NCI-H1417 treated with DMSO at 0.1 percent for 48 hours (cell line): Measurements from ENCODE around the gene MME.

Experiments used
- DNase-seq: peaks from one replicate; lab custom pipeline; 2025; lab: John Stamatoyannopoulos, UW

MME gene

GRCh38 chr3:155149494-155149893, 69.4 kb downstream of the MME start:
- no peak for DNase-seq

DNA sequence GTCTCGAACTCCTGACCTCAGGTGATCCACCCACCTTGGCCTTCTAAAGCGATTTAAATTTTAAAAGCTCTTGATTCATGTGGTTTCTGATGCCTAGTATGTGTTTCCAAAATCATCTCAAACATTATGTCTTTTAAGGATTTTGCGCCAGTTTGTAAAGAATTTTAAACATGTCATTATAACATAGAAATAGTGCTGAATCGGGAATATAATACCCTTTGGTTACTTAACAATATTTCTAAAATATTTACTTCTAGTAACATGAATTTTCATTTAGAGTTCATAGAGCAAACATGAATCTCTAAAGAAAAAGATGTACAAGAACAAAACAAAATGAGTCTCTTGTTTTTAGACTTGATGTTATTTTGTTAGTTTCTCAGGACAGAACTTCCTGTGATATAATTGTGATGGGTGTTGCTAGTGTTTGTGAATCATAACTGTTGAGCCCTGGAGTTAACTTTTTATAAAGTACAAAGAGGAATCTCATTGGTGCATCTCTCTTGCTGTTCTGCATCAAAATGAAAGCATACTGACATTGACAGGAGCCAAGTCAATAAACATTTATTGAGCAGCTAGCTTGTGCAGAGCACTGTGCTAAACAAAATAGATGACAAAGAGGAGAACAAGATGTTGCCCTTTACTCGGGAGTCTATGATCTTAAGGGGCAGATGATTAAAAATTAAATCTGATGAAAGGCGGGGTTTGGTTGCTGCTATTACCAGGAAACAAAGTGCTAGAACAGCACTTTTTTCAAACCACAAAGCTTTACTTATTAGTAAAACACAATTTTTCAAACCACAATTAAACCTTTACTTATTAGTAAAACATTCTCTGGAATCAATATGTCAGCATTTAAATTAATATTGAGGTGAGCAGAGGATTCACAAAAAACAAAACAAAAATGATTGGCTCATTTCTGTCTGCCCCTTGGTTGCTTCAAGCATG, 73.4 kb downstream of the MME start:
- no peak for DNase-seq

DNA sequence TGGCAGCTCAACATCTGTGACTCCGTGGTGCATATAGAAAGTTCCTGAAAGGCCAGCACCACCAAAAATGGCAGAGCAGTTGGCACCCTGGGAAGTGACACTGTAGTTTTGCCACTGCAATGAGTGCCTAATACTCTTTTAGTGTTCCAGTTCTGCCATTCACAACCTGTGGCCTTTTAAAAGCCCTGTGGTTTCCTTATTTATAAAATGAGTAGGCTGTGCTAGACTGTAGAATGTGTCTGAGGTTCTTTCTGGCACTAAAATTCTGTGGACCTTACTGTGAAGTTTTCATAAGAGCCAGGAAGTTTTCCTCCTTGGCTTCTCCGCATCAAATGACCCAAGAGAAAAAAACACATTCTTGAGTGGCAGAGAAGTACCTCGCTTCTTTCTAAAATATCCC, 74.1 kb downstream of the MME start:
- no peak for DNase-seq

- DNase-seq: no peak
These were observed 78.4 kb downstream of the MME start for GRCh38 chr3:155158346-155159037.

GRCh38 chr3:155159301-155159700, 79.2 kb downstream of the MME start:
- DNase-seq: no peak

- DNase-seq: no peak
These were observed 81.6 kb downstream of the MME start for GRCh38 chr3:155161640-155162292.

DNA sequence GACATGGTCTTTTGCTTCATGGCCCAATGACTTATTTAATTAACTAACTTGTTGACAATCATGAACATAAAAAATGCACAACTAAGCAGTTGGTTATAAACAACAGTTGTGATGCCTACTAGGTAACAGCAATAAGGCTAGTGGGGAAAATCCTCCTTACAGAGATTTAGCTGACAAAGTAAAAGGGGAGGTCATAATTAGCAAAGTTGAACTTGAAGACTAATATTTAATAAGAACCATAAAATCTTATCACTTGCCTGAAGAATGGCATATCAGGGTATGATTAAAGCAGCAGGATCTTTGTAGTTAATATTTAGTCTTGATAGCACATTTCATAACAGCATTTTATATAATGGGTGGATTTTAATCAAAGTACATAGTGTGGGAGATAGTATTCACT, 84.2 kb downstream of the MME start:
- no peak for DNase-seq

DNA sequence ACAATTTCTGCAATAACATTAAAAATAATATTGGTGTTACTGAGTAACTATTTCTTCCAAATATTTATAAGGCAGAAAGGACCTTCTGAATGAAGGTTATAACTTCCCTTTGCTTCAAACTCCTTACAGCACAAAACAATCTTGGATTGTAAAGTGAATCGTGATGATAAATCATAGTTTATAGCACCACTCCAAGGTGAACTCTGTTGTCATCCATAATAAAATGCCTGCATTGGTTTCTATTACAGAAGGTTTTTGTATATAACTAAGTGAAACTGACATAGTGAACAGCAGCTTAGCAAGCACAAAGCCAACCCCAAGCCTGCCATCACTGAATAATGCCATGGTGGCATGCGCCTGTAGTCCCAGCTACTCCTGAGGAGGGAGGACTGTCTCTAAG, 86.3 kb downstream of the MME start:
- DNase-seq: no peak

DNA sequence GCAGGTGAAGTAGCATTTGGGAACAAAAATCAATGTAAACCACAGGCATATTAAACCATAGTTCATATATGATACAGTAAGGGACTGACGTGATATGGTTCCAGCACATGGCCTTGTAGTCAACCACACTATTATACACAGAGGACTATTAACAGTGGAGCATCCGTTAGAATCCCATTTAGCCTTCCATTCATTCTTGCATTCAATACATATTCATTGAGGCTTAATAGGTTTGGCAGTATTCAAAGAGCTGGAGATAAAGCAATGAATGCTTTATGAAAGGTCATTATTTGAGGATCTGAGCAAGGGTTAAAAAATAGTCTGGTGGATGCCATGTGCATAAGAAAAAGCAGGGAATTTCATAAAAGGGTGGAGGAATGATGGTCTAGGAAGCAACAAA, 89.1 kb downstream of the MME start:
- no peak for DNase-seq

GRCh38 chr3:155173771-155174170, 93.7 kb downstream of the MME start:
- DNase-seq: no peak

DNA sequence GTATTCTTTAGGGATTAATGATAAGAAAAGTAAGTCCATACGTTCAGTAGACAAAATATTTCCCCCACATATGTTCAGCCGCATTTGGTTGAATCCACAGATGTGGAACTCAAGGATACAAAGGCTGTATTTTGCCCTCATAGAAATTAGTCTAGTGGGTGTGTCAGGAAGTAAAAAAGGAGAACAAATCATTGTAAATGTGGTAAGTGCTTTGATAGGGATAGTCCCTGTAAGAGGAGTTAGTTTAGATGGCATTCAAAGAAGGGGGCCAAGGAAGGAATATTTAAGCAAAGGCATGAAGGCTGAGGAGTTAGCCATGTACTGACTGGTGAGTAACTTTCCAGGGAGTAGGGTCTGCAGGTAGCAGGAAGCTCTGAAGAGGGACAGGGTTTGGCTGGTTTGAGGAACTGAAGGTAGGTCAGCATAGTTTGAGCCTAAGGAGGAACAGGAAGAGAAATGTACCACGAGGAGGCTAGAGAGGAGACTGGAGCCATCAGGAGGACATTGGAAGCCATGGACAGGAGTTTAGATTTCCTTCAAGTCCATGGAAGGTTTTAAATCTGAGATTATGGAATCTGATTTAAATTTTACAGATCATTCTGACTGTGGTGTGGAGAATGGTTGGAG, 98.8 kb downstream of the MME start:
- DNase-seq: no peak

- no peak for DNase-seq
These were observed 99.3 kb downstream of the MME start for GRCh38 chr3:155179437-155179827.

DNA sequence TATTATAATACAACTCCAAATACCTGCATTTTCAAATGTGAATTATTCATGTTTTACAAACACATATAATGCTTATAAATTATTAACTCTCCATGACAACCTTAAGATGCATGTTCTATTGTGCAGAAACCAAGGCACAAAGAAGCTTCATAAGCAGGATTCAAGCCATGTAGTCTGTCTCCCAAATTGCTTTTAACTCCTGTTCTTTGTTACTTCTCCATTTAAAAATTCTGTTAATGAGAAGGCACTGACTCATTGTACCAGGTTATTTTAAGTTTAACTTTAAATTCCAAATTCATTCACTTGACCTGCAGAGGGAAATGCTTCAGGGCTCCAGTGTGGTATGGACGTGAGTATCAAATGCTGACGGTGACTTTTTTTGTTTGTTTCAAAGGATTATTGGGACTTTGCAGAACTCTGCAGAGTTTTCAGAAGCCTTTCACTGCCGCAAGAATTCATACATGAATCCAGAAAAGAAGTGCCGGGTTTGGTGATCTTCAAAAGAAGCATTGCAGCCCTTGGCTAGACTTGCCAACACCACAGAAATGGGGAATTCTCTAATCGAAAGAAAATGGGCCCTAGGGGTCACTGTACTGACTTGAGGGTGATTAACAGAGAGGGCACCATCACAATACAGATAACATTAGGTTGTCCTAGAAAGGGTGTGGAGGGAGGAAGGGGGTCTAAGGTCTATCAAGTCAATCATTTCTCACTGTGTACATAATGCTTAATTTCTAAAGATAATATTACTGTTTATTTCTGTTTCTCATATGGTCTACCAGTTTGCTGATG, 100.0 kb downstream of the MME start:
- no peak for DNase-seq

DNA sequence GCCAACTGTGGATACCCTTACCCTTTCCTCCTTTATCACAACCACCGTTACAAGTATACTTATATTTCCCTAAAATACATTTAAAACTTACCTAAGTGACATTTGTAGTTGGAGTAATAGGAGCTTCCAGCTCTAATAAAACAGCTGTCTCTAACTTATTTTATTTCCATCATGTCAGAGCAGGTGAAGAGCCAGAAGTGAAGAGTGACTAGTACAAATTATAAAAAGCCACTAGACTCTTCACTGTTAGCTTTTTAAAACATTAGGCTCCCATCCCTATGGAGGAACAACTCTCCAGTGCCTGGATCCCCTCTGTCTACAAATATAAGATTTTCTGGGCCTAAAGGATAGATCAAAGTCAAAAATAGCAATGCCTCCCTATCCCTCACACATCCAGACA, 102.3 kb downstream of the MME start:
- DNase-seq: no peak

GRCh38 chr3:155184011-155184410, 103.9 kb downstream of the MME start:
- no peak for DNase-seq

DNA sequence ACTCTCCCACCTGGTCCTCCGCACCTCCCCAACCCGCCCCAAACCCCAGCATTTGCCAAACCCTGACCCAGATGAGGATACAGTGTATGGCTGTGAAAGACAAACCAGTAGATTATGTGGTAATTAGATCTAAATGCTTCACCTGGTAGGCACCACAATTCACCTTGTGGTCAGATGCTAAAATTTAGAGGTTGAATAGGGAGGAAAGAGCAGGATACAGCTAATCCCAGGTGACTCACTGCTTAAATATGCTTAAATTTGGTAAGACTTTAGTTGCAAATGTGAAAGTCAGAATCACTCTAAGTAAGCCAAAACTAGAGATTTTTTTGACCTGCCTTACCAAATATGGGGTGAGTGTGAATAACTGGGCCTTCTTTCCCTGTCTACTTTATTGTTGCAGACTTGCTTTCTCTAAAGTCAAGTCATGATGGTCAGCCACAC, 105.5 kb downstream of the MME start:
- DNase-seq: no peak

GRCh38 chr3:155188031-155188430, 107.9 kb downstream of the MME start:
- DNase-seq: no peak

DNA sequence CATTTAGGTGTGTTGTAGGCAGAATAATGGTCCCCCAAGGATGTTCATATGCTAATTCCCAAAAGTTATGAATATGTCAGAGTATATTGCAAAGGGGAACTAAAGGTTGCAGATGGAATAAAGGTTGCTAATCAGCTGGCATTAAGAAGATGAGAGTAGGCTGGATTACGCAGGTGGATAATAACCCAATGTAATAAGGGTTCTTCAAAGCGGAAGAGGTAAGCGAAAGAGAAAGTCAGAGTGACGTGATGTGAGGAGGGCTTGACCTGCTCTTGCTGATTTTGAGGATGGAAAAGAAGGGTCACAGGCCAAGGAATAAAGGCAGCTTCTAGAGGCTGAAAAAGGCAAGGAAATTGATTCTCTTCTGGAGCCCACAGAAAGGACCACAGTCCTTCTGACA, 109.4 kb downstream of the MME start:
- no peak for DNase-seq

DNA sequence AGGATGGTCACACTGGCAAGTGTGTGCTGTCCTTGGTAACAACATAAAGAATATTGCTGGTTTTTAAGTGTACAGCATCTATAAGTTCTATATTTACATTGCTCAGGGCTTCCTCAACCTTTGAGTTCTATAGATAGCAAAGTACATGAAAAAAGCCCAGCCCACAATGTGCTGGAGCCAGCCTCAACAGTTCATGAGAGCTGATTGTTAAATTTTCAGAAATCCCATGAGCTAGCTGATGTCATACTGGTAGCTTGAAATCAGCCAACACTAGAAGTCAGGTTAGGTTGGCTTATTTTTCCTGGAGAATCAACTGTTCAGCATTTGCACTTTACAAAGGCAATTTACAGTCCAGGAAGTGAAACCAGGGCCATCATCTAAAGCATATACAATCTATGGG, 110.6 kb downstream of the MME start:
- no peak for DNase-seq

DNA sequence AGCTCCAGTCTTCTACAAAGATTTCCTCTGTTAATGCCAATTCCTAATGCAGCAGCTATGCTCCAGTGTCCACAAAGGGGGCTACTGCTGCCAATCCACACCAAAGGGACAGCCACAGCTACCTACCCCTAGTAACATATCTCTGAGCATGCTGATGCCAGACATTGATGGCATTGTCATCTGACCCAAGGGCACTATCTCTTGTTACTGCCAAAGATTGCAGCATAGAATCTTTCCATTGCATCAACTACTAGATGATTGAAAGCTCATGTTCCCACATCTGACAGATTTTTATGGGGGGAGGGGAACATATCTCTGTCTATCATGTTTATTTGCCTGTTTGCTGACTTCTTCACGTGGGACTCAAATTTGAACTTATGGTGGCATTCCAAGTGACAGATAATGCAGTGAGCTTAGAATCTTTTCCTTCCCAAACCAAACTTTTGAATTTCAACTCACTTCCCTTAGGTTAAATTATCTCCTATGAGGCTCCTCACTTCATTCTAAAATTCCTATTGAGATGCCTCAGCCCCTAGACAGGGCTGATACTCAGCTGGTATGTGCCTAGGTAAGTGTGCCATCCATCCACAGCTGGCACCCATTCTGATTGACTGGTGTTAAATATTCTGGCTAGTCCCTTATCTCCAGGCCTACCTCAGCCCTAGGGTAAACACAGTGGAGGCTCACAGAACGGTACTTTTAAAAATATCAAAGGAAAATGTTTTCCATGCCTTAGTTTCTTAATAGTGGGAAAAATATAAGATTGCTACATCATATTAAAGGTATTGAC, 113.0 kb downstream of the MME start:
- DNase-seq: no peak

DNA sequence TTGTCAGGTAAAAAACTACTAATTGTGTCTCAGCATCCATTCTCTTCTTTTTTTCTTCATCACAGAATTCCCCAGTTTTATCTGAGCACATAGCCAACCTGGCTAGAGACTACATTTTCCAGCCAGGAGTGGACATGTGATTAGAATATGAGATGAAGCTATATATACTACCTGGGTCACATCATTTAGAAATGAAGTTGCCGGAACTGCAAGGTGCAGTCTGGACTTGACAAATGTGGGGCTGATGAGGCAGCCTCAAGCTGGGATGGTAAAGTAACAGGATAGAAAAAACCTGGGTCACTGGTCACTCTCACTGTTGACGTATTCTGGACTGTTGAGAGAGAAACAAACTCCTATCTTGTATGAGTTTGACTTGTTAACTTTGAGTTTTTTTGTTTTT, 113.7 kb downstream of the MME start:
- DNase-seq: no peak
